HEK293T (cell line): ENCODE results near the gene ZNF408.

Experiments
- CTCF ChIA-PET: fragments of 350-600 bp; formaldehyde crosslinking; extraction: SDS; loops from one replicate; lab custom pipeline; 2021; ENCODE audit warnings: antibody characterized with exemption, inconsistent platforms; lab: Yijun Ruan, JAX
- POLR2A ChIA-PET: fragments of 350-600 bp; formaldehyde crosslinking; extraction: SDS; loops from one replicate; lab custom pipeline; 2020; ENCODE audit warnings: antibody characterized with exemption, inconsistent platforms; lab: Yijun Ruan, JAX
- DNase-seq: peaks from one replicate; pipeline ENCODE4 v3.0.0; 2012; ENCODE audit warnings: mixed read lengths; ENCODE audit errors: extremely low spot score
- ARNT ChIP-seq: fragments of 450-650 bp; IDR thresholded peaks from 2 replicates; pipeline ENCODE4 v1.6.1; 2017; ENCODE audit warnings: mild to moderate bottlenecking
- BHLHE40 ChIP-seq: fragments of 450-650 bp; IDR thresholded peaks from 2 replicates; pipeline ENCODE4 v1.6.1; 2016; ENCODE audit warnings: mild to moderate bottlenecking, moderate library complexity, borderline replicate concordance
- CTBP1 ChIP-seq: fragments of 450-650 bp; IDR thresholded peaks from 2 replicates; pipeline ENCODE4 v1.6.1; 2016; ENCODE audit warnings: borderline replicate concordance
- ELF4 ChIP-seq: fragments of 450-650 bp; IDR thresholded peaks from 2 replicates; pipeline ENCODE4 v1.6.1; 2017; ENCODE audit warnings: antibody characterized with exemption
- FOXA1 ChIP-seq: fragments of 450-650 bp; IDR thresholded peaks from 2 replicates; pipeline ENCODE4 v1.6.1; 2016; ENCODE audit warnings: mild to moderate bottlenecking
- FOXK2 ChIP-seq: fragments of 450-650 bp; IDR thresholded peaks from 2 replicates; pipeline ENCODE4 v1.6.1; 2016; ENCODE audit warnings: mild to moderate bottlenecking
- FOXM1 ChIP-seq: fragments of 450-650 bp; IDR thresholded peaks from 2 replicates; pipeline ENCODE4 v1.6.1; 2017; ENCODE audit warnings: mild to moderate bottlenecking, borderline replicate concordance
- HDGF ChIP-seq: fragments of 450-650 bp; IDR thresholded peaks from 2 replicates; pipeline ENCODE4 v1.6.1; 2017; ENCODE audit warnings: antibody characterized with exemption, borderline replicate concordance
- L3MBTL2 ChIP-seq: fragments of 450-650 bp; conservative IDR thresholded peaks from 2 replicates; pipeline ENCODE4 v1.6.1; 2016; ENCODE audit warnings: mild to moderate bottlenecking
- LEF1 ChIP-seq: fragments of 450-650 bp; IDR thresholded peaks from 2 replicates; pipeline ENCODE4 v1.6.1; 2017; ENCODE audit warnings: mild to moderate bottlenecking, borderline replicate concordance
- NFRKB ChIP-seq: fragments of 450-650 bp; IDR thresholded peaks from 2 replicates; pipeline ENCODE4 v1.6.1; 2016; ENCODE audit warnings: mild to moderate bottlenecking, moderate library complexity
- SP1 ChIP-seq: fragments of 450-650 bp; IDR thresholded peaks from 2 replicates; pipeline ENCODE4 v1.6.1; 2017
- SUZ12 ChIP-seq: fragments of 450-650 bp; IDR thresholded peaks from 2 replicates; pipeline ENCODE4 v1.6.1; 2016; ENCODE audit warnings: mild to moderate bottlenecking
- TARDBP ChIP-seq: fragments of 450-650 bp; IDR thresholded peaks from 2 replicates; pipeline ENCODE4 v1.6.1; 2016
- ZNF384 ChIP-seq: fragments of 450-650 bp; IDR thresholded peaks from 2 replicates; pipeline ENCODE4 v1.6.1; 2016
- TF ChIP-seq, protein P1 (sequence below): fragments of 450-650 bp; IDR thresholded peaks from 2 replicates; pipeline ENCODE4 v1.6.1; 2016

The ZNF408 gene

DNA sequence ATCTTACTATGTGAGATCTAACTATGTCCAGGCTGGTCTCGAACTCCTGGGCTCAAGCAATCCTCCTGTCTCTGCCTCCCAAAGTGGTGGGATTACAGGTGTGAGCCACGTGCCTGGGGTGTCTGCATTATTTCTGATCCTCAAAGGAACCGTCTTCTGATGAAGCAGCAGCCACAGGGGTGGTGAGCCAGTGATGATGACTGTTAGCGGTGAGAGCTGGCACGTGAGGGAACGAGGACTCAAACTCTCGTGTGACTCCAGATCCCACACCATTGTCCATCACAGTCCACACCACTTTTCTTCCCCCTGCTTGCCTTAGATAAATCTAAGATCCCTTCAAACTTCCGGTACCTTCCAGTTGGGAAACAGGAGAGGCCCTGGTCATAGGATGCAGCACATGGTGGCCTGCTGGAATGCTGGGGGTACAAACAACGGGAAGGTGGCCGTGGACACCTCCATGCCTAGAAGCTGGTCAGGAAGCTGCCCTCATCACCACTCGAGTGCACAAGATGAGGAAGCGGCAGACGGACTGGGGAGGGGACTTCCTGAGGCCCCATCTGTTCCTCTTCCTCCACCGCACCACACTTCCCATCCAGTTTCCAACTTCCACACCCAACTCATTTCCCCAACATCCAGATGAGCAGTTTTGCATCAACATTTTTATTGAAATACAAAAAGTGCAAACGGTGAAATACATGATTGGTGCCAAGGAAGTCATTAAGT lies 24.2 kb upstream of the ZNF408 start:
- CTCF ChIA-PET = no interaction called here
- TF ChIP-seq FOXM1 (no peak), ELF4 (no peak), BHLHE40 (no peak), ZNF384 (no peak), LEF1 (no peak), CTBP1 (no peak), SP1 (no peak), TARDBP (no peak), SUZ12 (no peak), NFRKB (no peak), FOXK2 (no peak), ARNT (no peak), FOXA1 (no peak)
- TF ChIP-seq, protein P1, sequence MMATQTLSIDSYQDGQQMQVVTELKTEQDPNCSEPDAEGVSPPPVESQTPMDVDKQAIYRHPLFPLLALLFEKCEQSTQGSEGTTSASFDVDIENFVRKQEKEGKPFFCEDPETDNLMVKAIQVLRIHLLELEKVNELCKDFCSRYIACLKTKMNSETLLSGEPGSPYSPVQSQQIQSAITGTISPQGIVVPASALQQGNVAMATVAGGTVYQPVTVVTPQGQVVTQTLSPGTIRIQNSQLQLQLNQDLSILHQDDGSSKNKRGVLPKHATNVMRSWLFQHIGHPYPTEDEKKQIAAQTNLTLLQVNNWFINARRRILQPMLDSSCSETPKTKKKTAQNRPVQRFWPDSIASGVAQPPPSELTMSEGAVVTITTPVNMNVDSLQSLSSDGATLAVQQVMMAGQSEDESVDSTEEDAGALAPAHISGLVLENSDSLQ = no peak
- no peak for DNase-seq
- POLR2A ChIA-PET = no interaction called here

DNA sequence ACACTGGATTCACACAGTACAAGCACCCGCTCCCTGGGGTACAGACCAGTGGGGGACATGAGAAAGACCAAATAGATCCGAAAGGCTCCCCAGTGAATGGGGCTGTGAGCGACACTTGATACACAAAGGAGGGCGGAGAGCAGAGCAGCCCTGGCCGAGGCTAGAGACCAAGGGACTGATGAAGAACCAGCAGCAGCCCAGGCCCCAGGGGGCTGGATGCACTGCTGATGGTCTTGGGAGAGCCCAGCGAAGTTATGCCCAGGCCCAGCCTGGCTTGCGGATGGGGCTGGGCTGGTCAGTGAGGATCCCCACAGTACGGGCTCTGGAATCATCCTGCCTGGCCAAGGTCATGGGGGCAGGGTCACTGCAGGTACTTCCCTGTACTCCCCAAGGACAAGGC lies 23.7 kb upstream of the ZNF408 start:
- TF ChIP-seq FOXM1 (no peak), FOXA1 (no peak), FOXK2 (no peak), ELF4 (no peak), NFRKB (no peak), TARDBP (no peak), ARNT (no peak), SUZ12 (no peak), HDGF (no peak), BHLHE40 (no peak)
- CTCF ChIA-PET = no interaction called here

DNA sequence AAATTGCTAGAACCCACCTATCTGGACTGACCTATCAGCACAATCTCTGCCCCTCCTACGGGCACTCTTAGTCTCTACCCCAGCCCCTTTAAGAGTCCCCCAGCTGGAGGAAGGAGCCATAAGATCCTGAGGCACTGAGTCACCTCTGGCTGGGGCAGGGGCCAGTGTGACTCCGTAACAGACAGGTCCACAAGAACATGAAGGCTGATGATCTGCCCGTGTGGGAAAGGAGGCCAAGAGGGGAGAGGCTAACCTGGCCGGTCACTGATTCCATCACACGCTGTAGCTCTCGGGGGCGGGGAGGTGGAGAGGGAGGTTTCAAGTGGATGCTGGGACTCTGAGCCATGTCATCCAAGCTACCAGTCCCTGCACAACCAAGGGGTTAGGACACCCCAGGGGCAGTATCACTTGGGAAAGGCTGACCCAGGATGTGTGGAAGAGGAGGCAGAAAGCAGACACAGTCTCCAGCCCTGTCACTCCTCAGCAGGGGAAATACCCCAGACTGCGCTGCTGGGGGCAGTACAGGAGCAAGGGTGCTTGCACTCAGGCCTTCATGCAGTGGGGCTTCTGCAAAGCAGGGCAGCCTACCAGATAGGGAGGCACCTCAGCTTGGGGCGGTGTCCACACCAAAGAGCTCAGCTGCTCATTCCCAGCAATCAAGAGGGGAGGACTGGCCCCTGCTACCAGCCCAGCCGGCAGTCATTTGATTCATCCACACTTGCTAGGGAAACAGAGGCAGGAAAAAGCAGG lies 22.7 kb upstream of the ZNF408 start:
- ChIA-PET POLR2A (no interaction called here), CTCF (no interaction called here)
- no peak for DNase-seq
- TF ChIP-seq BHLHE40 = no peak
- TF ChIP-seq ZNF384 = no peak

More for the DNA sequence above, 23.7 kb upstream of the ZNF408 start:
- DNase-seq = no peak
- POLR2A ChIA-PET = no interaction called here

DNA sequence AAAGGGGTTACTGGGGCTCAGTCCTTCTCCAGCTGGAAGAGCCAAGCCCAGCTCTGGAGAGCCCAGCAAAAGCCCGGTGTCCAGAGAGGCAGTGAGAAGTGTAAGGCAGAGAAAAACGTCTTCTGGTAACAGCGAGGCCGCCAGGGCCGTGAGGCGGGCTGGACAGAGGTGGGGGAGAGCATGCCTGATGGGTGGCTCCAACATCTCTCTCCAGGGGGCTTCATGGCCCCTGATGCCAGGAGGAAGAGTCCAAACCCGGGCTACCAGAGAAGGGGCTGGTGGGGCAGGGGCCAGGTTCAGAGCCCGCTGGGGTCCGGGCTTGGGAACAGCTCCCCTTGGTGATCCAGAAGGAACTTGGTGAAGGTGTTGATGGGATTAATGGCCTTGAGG lies 22.1 kb upstream of the ZNF408 start:
- CTCF ChIA-PET = no interaction called here
- DNase-seq = no peak
- TF ChIP-seq ELF4 = no peak
- TF ChIP-seq ZNF384 = no peak
- POLR2A ChIA-PET = no interaction called here

DNA sequence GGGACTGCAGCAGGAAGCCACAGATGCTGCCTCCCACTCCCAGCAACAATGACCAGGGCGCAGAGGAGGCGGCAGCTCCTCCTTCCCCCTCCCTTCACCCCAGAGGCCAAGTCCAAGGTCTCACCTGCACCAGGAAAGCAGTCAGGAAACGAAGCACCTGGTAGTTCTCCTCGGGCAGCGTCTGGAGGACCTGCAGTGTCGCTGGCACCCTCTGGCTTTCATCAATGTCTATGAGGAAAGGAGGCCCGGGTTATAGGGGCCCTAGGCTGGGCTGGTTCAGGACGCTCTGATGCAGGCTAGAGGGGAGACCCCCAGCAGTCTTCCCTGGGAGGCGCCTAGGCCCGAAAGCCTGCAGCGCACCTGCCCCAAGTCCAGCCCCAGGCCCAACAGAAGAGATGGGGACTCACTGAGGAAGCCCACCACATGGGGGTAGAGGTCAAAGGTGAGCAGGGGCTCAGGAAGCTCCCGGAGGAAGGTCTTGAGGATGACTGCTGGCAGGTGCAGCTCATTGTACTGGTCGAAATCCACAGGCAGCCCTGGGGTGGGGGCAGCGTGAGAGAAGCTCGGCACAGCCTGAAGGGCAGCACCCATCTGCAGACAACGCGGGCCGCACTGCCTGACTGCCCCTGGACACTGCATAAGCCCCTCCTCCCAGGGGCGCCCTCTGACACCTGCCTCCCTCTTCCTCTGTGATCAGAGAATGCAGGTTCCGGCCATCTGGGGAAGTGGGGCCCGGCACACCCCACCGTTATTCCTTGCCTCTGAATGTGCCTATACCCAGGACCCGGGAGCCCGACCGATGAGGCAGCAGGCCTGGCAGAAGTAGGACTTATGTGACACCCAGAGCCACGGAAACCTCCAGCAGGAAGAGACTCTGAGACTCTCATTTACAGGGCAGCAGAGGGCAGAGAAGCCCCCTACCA lies 21.3 kb upstream of the ZNF408 start:
- CTCF ChIA-PET = no interaction called here
- POLR2A ChIA-PET = no interaction called here
- DNase-seq = no peak
- no peak for TF ChIP-seq NFRKB
- no peak for TF ChIP-seq LEF1
- TF ChIP-seq HDGF = no peak
- TF ChIP-seq TARDBP = no peak
- TF ChIP-seq CTBP1 = no peak
- TF ChIP-seq SUZ12 = no peak
- TF ChIP-seq FOXA1 = no peak
- no peak for TF ChIP-seq ELF4
- TF ChIP-seq ARNT = no peak
- TF ChIP-seq, protein P1 = no peak
- TF ChIP-seq FOXK2 = no peak
- TF ChIP-seq BHLHE40 = no peak
- no peak for TF ChIP-seq ZNF384

DNA sequence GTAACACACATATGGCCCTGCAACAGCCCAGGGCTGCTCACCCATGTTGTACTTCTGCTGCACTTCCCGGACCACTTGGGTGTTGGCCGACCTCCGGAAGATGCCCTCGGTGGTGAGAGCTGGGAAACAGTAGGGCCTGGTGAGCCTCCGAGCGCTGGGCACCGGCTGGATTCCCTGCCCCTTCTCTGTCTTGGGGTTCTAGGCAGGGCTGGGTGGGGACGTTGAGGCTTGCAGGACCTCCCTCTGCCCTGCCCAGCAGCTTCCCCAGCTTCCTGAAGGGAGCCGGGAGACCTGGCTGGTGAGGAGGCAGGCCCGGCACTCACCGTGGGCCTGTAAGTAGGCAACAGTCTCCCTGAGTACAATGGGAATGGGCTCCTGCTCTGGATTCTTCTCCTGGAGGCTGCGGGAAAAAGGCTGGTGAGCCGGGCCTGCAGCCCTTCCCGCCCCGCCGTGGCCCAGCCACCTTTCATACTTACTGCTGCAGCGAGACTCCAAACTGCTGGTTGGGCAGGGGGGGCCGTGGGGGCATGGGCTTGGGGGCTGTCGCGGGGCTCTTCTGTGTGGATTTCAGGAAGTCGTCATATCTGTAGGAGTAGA lies 20.6 kb upstream of the ZNF408 start:
- POLR2A ChIA-PET = no interaction called here
- DNase-seq = no peak
- no peak for TF ChIP-seq LEF1
- TF ChIP-seq, protein P1 = no peak
- TF ChIP-seq ZNF384 = no peak
- TF ChIP-seq ARNT = no peak
- no peak for TF ChIP-seq HDGF
- TF ChIP-seq FOXK2 = no peak
- TF ChIP-seq SUZ12 = no peak
- no peak for TF ChIP-seq NFRKB
- no peak for TF ChIP-seq TARDBP
- no peak for TF ChIP-seq BHLHE40
- no peak for TF ChIP-seq L3MBTL2
- no peak for TF ChIP-seq FOXA1
- CTCF ChIA-PET = no interaction called here
